H9 (cell line): ENCODE results near the gene KMT2C. TPM values are rescaled to one million over a fixed set of nuclear protein-coding genes. Genes with fewer than 3 reads are reported as not detected.
A peak's percentile ranks its signal among the peaks of the same experiment; 100 is the strongest.
"Not testable (repeated sequence)": the region's sequence is repeated elsewhere in the genome, so short reads cannot be mapped to it uniquely, and the experiment has no call there.

Source experiments
- DNase-seq: peaks from one replicate; pipeline ENCODE4 v3.0.0-alpha.2; 2017
- H2AFZ ChIP-seq: one replicate; pipeline ENCODE4 v1.6.1; 2013; ENCODE audit warnings: mild to moderate bottlenecking, low read length, control low read depth, moderate library complexity
- H2AK5ac ChIP-seq: 2 replicates; pipeline ENCODE4 v1.6.1; 2013; ENCODE audit warnings: low read length, control low read depth, mixed read lengths; ENCODE audit not compliant: insufficient read length
- H2BK120ac ChIP-seq: one replicate; pipeline ENCODE4 v1.6.1; 2013; ENCODE audit warnings: low read depth, mild to moderate bottlenecking, low read length, control low read depth, inconsistent platforms; ENCODE audit not compliant: poor library complexity, severe bottlenecking
- H2BK12ac ChIP-seq: 2 replicates; pipeline ENCODE4 v1.6.1; 2013; ENCODE audit warnings: low read length, control low read depth, mixed read lengths, low read depth; ENCODE audit not compliant: insufficient read length
- H2BK15ac ChIP-seq: 2 replicates; pipeline ENCODE4 v1.6.1; 2013; ENCODE audit warnings: low read depth, low read length, control low read depth
- H2BK20ac ChIP-seq: one replicate; pipeline ENCODE4 v1.6.1; 2013; ENCODE audit warnings: low read depth, mild to moderate bottlenecking, low read length, control low read depth, inconsistent platforms; ENCODE audit not compliant: poor library complexity, severe bottlenecking
- H2BK5ac ChIP-seq: 2 replicates; pipeline ENCODE4 v1.6.1; 2013; ENCODE audit warnings: low read length, control low read depth, mixed read lengths; ENCODE audit not compliant: insufficient read length
- H3K14ac ChIP-seq: 2 replicates; pipeline ENCODE4 v1.6.1; 2013; ENCODE audit warnings: low read length, control low read depth; ENCODE audit not compliant: insufficient read depth
- H3K18ac ChIP-seq: 2 replicates; pipeline ENCODE4 v1.6.1; 2013; ENCODE audit warnings: low read depth, mild to moderate bottlenecking, mixed read lengths, low read length, control low read depth; ENCODE audit not compliant: insufficient read length
- H3K23ac ChIP-seq: 2 replicates; pipeline ENCODE4 v1.6.1; 2013; ENCODE audit warnings: low read length, control low read depth, mixed read lengths, low read depth; ENCODE audit not compliant: insufficient read length
- H3K23me2 ChIP-seq: 2 replicates; pipeline ENCODE4 v1.6.1; 2013; ENCODE audit warnings: low read depth, mild to moderate bottlenecking, mixed read lengths, low read length, control low read depth; ENCODE audit not compliant: insufficient read length, poor library complexity, severe bottlenecking
- H3K27ac ChIP-seq: 2 replicates; pipeline ENCODE4 v1.5.1; 2013; ENCODE audit warnings: low read length, control low read depth, mixed read lengths, low read depth; ENCODE audit not compliant: insufficient read length
- H3K27me3 ChIP-seq: 2 replicates; pipeline ENCODE4 v1.6.1; 2013; ENCODE audit warnings: low read length, control low read depth, inconsistent platforms; ENCODE audit not compliant: insufficient read depth
- H3K4ac ChIP-seq: 2 replicates; pipeline ENCODE4 v1.6.1; 2013; ENCODE audit warnings: low read depth, mild to moderate bottlenecking, control low read depth, inconsistent platforms, low read length, moderate library complexity
- H3K4me1 ChIP-seq: 2 replicates; pipeline ENCODE4 v1.6.1; 2013; ENCODE audit warnings: low read length, control low read depth, inconsistent platforms; ENCODE audit not compliant: insufficient read depth
- H3K4me2 ChIP-seq: 2 replicates; pipeline ENCODE4 v1.6.1; 2013; ENCODE audit warnings: low read length, control low read depth, mixed read lengths; ENCODE audit not compliant: insufficient read length, insufficient read depth
- H3K56ac ChIP-seq: 2 replicates; pipeline ENCODE4 v1.6.1; 2013; ENCODE audit warnings: low read depth, mild to moderate bottlenecking, mixed read lengths, low read length, control low read depth; ENCODE audit not compliant: insufficient read length
- H3K79me1 ChIP-seq: 2 replicates; pipeline ENCODE4 v1.6.1; 2013; ENCODE audit warnings: low read depth, mild to moderate bottlenecking, moderate library complexity, low read length, control low read depth, inconsistent platforms; ENCODE audit not compliant: insufficient read depth, poor library complexity, severe bottlenecking
- H3K79me2 ChIP-seq: 2 replicates; pipeline ENCODE4 v1.6.1; 2013; ENCODE audit warnings: low read length, control low read depth, inconsistent platforms; ENCODE audit not compliant: insufficient read depth
- H3K9ac ChIP-seq: 2 replicates; pipeline ENCODE4 v1.6.1; 2013; ENCODE audit warnings: low read length, control low read depth, mixed read lengths; ENCODE audit not compliant: insufficient read length; ENCODE audit errors: extremely low read depth
- H3K9me3 ChIP-seq: one replicate; pipeline ENCODE4 v1.6.1; 2013; ENCODE audit warnings: low read depth, low read length, inconsistent platforms; ENCODE audit not compliant: control insufficient read depth
- H3T11ph ChIP-seq: one replicate; pipeline ENCODE4 v1.6.1; 2013; ENCODE audit warnings: mild to moderate bottlenecking, low read length, control low read depth, inconsistent platforms
- H4K20me1 ChIP-seq: one replicate; pipeline ENCODE4 v1.6.1; 2013; ENCODE audit not compliant: control insufficient read depth, insufficient read length, insufficient read depth
- H4K5ac ChIP-seq: 2 replicates; pipeline ENCODE4 v1.6.1; 2013; ENCODE audit warnings: low read depth, mild to moderate bottlenecking, mixed read lengths, low read length, control low read depth; ENCODE audit not compliant: insufficient read length
- H4K8ac ChIP-seq: replicated peaks from 2 replicates; pipeline ENCODE4 v1.6.1; 2013; ENCODE audit warnings: low read length, control low read depth, mixed read lengths, low read depth; ENCODE audit not compliant: insufficient read length
- H4K91ac ChIP-seq: 2 replicates; pipeline ENCODE4 v1.6.1; 2013; ENCODE audit warnings: low read depth, mild to moderate bottlenecking, moderate library complexity, mixed read lengths, low read length, control low read depth; ENCODE audit not compliant: insufficient read length
- H3K27ac Mint-ChIP-seq, 3 experiments: 2 replicates in 2 of 3; 3 replicates in 1 of 3; pipeline ENCODE4 v1.8.0; 2020 to 2021; ENCODE audit warnings: mixed read lengths in 3 of 3, mild to moderate bottlenecking in 1 of 3, moderate library complexity in 1 of 3
- H3K27me3 Mint-ChIP-seq: 2 replicates; pipeline ENCODE4 v1.8.0; 2021; ENCODE audit warnings: low read depth, mild to moderate bottlenecking, moderate library complexity, mixed read lengths
- H3K36me3 Mint-ChIP-seq, 3 experiments: 2 replicates in 2 of 3; 3 replicates in 1 of 3; pipeline ENCODE4 v1.8.0; 2020 to 2021; ENCODE audit warnings: low read depth in 3 of 3, mixed read lengths in 3 of 3; ENCODE audit not compliant: insufficient read depth in 1 of 3
- H3K4me1 Mint-ChIP-seq, 2 experiments: 2 replicates each; pipeline ENCODE4 v1.8.0; 2020; ENCODE audit warnings: mixed read lengths in 2 of 2
- H3K4me3 Mint-ChIP-seq, 2 experiments: 2 replicates in 1 of 2; 3 replicates in 1 of 2; pipeline ENCODE4 v1.8.0; 2020 to 2021; ENCODE audit warnings: mild to moderate bottlenecking in 2 of 2, mixed read lengths in 2 of 2, moderate library complexity in 1 of 2
- H3K9me3 Mint-ChIP-seq, 2 experiments: 2 replicates in 1 of 2; 3 replicates in 1 of 2; pipeline ENCODE4 v1.8.0; 2020; ENCODE audit warnings: mild to moderate bottlenecking in 2 of 2, mixed read lengths in 2 of 2, moderate library complexity in 1 of 2
- CTCF ChIP-seq: fragments of 200-600 bp; sonication (generic); conservative IDR thresholded peaks from 3 replicates; pipeline ENCODE4 v1.8.0; 2021; ENCODE audit warnings: antibody characterized with exemption, mild to moderate bottlenecking
- WGBS: extraction: QIAGEN DNeasy Blood & Tissue Kit; methylation state at CpG from one replicate; pipeline ENCODE4 v1.1.7; 2013; ENCODE audit warnings: missing lambda C conversion rate, low lambda C conversion rate, mixed read lengths; ENCODE audit not compliant: insufficient read length; ENCODE audit errors: extremely low coverage; 5-methylcytosine and 5-hydroxymethylcytosine counted together
- total RNA-seq: library from RNA; stranded (reverse); gene quantifications from 2 replicates; pipeline ENCODE4 v1.2.1, GENCODE V29; 2021

The KMT2C gene
- total RNA-seq, 1 experiment from 2014 or later, result 32.2 TPM

- Histone ChIP-seq H3K79me2 (peaks cover 2% of the 10 kb centered on the region; the same call in 1 of the 2 replicates), H3K27me3 (no peaks in the 10 kb centered on the region), H3K18ac (no peak overlapping the region), H2BK120ac (no peak overlapping the region), H3K14ac (no peak overlapping the region), H2AFZ (no peak overlapping the region), H3K23me2 (no peaks in the 10 kb centered on the region), H3K79me1 (no peaks in the 10 kb centered on the region), H4K5ac (no peak overlapping the region), H3K4me1 (no peaks in the 10 kb centered on the region), H2BK20ac (no peak overlapping the region), H2AK5ac (no peak overlapping the region), H3K23ac (no peak overlapping the region), H2BK5ac (no peak overlapping the region), H2BK15ac (no peak overlapping the region), H3K27ac (no peak overlapping the region), H3K9me3 (peaks cover 38% of the 10 kb centered on the region), H3K4ac (no peak overlapping the region), H4K20me1 (no peaks in the 10 kb centered on the region), H3K4me2 (no peak overlapping the region), H2BK12ac (no peak overlapping the region), H4K91ac (no peak overlapping the region), H4K8ac (no peak overlapping the region), H3K56ac (no peak overlapping the region), H3T11ph (no peak overlapping the region), H3K9ac (no peak overlapping the region)
- Mint-ChIP-seq H3K9me3 (peaks cover 17 to 18% of the 10 kb centered on the region in 2 experiments), H3K36me3 (peaks cover 7% of the 10 kb centered on the region in 3 experiments), H3K4me3 (no peak overlapping the region), H3K4me1 (peaks cover 2 to 11% of the 10 kb centered on the region in 2 experiments; a peak in 3 of 4 replicates), H3K27me3 (no peaks in the 10 kb centered on the region), H3K27ac (no peak overlapping the region)
- no peak for TF ChIP-seq CTCF
- DNase-seq, result no peak
- WGBS, result no CpG with 5 or more reads among the region's 1 CpG
Observed at GRCh38 chr7:152382244-152382643, 53.6 kb downstream of the KMT2C start.

GRCh38 chr7:152380931-152381578, 54.7 kb downstream of the KMT2C start:
- not testable (repeated sequence) for H4K20me1 ChIP-seq, H2BK5ac ChIP-seq, H2BK20ac ChIP-seq, H3K56ac ChIP-seq, H3K18ac ChIP-seq, H2BK12ac ChIP-seq, H3K4me3 Mint-ChIP-seq, H3K4me2 ChIP-seq, H3K27me3 ChIP-seq, DNase-seq, H4K8ac ChIP-seq, H3K23ac ChIP-seq, H3K4me1 ChIP-seq, H3K9ac ChIP-seq, H3K23me2 ChIP-seq, H3K27ac ChIP-seq, H3T11ph ChIP-seq, H2BK120ac ChIP-seq, H3K79me2 ChIP-seq, H2BK15ac ChIP-seq, H3K27me3 Mint-ChIP-seq, H2AK5ac ChIP-seq, H4K5ac ChIP-seq, H3K79me1 ChIP-seq, H4K91ac ChIP-seq, H3K4me1 Mint-ChIP-seq, H3K14ac ChIP-seq, H2AFZ ChIP-seq, H3K4ac ChIP-seq
- no CpG with 5 or more reads among the region's 5 CpGs for WGBS
- Mint-ChIP-seq H3K36me3 (peaks cover 2 to 16% (median 8%) of the 10 kb centered on the region in 3 experiments), H3K27ac (0 out of 7 replicates have a peak overlapping the region, but pooled peaks of 1 of the 3 experiments have one; percentile 31), H3K9me3 (peaks cover 20 to 21% of the 10 kb centered on the region in 2 experiments)
- peaks cover 38% of the 10 kb centered on the region for H3K9me3 ChIP-seq
